DOHH2 (cell line): ENCODE measurements around the gene TUBB3.
"Not testable (repeated sequence)": the region's sequence is repeated elsewhere in the genome, so short reads cannot be mapped to it uniquely, and the experiment has no call there.

Experiments
- H3F3A ChIP-seq: fragments of 200-600 bp; sonication (generic), shearing (Covaris generic); 2 replicates; pipeline ENCODE4 v1.6.0; 2016; ENCODE audit warnings: antibody characterized with exemption, mild to moderate bottlenecking; ENCODE audit not compliant: control insufficient read depth, insufficient read depth
- H3K27ac ChIP-seq: fragments of 200-600 bp; sonication (generic); 2 replicates; pipeline ENCODE4 v1.5.1; 2014; ENCODE audit warnings: low read depth, mild to moderate bottlenecking, low read length, moderate library complexity
- H3K27me3 ChIP-seq: fragments of 200-600 bp; sonication (generic); 2 replicates; pipeline ENCODE4 v1.6.1; 2014; ENCODE audit warnings: mild to moderate bottlenecking, low read length, mixed read lengths; ENCODE audit not compliant: control insufficient read depth
- H3K36me3 ChIP-seq: fragments of 200-600 bp; sonication (generic); 2 replicates; pipeline ENCODE4 v1.6.1; 2014; ENCODE audit warnings: mild to moderate bottlenecking, low read length, moderate library complexity, mixed read lengths; ENCODE audit not compliant: control insufficient read depth
- H3K4me1 ChIP-seq: fragments of 200-600 bp; sonication (generic); 2 replicates; pipeline ENCODE4 v1.6.1; 2014; ENCODE audit warnings: mild to moderate bottlenecking, low read length, mixed read lengths; ENCODE audit not compliant: control insufficient read depth
- H3K4me2 ChIP-seq: fragments of 200-600 bp; sonication (generic); 2 replicates; pipeline ENCODE4 v1.6.0; 2014; ENCODE audit warnings: mild to moderate bottlenecking, low read length, moderate library complexity
- H3K4me3 ChIP-seq: fragments of 200-600 bp; sonication (generic); 2 replicates; pipeline ENCODE4 v1.5.1; 2014; ENCODE audit warnings: mild to moderate bottlenecking, low read length, mixed read lengths
- H3K79me2 ChIP-seq: fragments of 200-600 bp; sonication (generic); 2 replicates; pipeline ENCODE4 v1.6.1; 2014; ENCODE audit warnings: mild to moderate bottlenecking, low read length, mixed read lengths; ENCODE audit not compliant: control insufficient read depth
- H3K9me2 ChIP-seq: fragments of 200-600 bp; sonication (generic); replicated peaks from 2 replicates; pipeline ENCODE4 v1.6.1; 2014; ENCODE audit warnings: mild to moderate bottlenecking, low read length, mixed read lengths; ENCODE audit not compliant: control insufficient read depth
- H3K9me3 ChIP-seq: fragments of 200-600 bp; sonication (generic); 2 replicates; pipeline ENCODE4 v1.6.1; 2014; ENCODE audit warnings: antibody characterized with exemption, low read length, mixed read lengths; ENCODE audit not compliant: control insufficient read depth, insufficient read depth
- H4K20me1 ChIP-seq: fragments of 200-600 bp; sonication (generic); 2 replicates; pipeline ENCODE4 v1.6.0; 2014; ENCODE audit warnings: low read depth, mild to moderate bottlenecking, antibody characterized with exemption, low read length, moderate library complexity; ENCODE audit not compliant: control insufficient read depth, insufficient read depth
- EZH2phosphoT487 ChIP-seq: fragments of 200-600 bp; sonication (generic); IDR thresholded peaks from 2 replicates; pipeline ENCODE4 v1.6.1; 2017; ENCODE audit warnings: borderline replicate concordance, mild to moderate bottlenecking, antibody characterized with exemption, low read length, moderate library complexity, mixed read lengths
- TF ChIP-seq, protein P1 (sequence below): fragments of 200-600 bp; sonication (generic); IDR thresholded peaks from one replicate; pipeline ENCODE4 v1.5.1; 2014; ENCODE audit warnings: antibody characterized with exemption, mild to moderate bottlenecking, low read depth, low read length; ENCODE audit not compliant: poor library complexity, severe bottlenecking

TUBB3 gene

DNA sequence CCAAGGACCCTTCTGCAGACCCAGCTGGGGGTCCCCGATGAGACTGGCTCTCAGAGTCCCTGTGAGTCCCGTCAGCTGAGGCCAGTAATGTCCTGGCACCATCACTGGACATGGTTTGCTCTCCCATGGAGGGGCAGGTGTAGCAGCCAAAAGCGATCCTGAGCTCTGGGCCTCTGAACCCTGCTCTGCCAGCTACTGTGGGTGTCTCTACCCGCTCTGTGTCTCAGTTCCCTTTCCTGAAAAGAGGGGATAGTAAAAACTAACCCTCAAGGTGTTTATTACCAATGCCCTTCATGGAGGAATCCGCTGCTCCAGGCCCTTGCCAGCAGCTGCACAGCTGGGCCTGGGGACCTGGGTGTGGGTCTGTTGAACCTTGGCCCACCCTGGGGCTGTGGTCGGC lies 8.8 kb downstream of the TUBB3 start:
- H3F3A ChIP-seq: peaks cover 13% of the 10 kb centered on the region
- H3K9me2 ChIP-seq: no peaks in the 10 kb centered on the region
- no peak overlapping the region for H3K27ac ChIP-seq
- H3K27me3 ChIP-seq: no peaks in the 10 kb centered on the region
- H3K79me2 ChIP-seq: peaks cover 57% of the 10 kb centered on the region
- H4K20me1 ChIP-seq: peaks cover 22% of the 10 kb centered on the region
- no peaks in the 10 kb centered on the region for H3K9me3 ChIP-seq
- TF ChIP-seq EZH2phosphoT487: no peak
- TF ChIP-seq, protein P1, sequence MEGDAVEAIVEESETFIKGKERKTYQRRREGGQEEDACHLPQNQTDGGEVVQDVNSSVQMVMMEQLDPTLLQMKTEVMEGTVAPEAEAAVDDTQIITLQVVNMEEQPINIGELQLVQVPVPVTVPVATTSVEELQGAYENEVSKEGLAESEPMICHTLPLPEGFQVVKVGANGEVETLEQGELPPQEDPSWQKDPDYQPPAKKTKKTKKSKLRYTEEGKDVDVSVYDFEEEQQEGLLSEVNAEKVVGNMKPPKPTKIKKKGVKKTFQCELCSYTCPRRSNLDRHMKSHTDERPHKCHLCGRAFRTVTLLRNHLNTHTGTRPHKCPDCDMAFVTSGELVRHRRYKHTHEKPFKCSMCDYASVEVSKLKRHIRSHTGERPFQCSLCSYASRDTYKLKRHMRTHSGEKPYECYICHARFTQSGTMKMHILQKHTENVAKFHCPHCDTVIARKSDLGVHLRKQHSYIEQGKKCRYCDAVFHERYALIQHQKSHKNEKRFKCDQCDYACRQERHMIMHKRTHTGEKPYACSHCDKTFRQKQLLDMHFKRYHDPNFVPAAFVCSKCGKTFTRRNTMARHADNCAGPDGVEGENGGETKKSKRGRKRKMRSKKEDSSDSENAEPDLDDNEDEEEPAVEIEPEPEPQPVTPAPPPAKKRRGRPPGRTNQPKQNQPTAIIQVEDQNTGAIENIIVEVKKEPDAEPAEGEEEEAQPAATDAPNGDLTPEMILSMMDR: no peak
- no peak overlapping the region for H3K4me3 ChIP-seq
- no peak overlapping the region for H3K4me2 ChIP-seq
- H3K36me3 ChIP-seq: peaks cover 98% of the 10 kb centered on the region
- peaks cover 7% of the 10 kb centered on the region; the same call in 1 of the 2 replicates for H3K4me1 ChIP-seq

GRCh38 chr16:89934019-89934418 lies 10.9 kb downstream of the TUBB3 start:
- peaks cover 36% of the 10 kb centered on the region for H3K79me2 ChIP-seq
- peaks cover 14% of the 10 kb centered on the region for H3F3A ChIP-seq
- H3K9me3 ChIP-seq, H3K27ac ChIP-seq, H3K27me3 ChIP-seq, H3K4me3 ChIP-seq, H3K9me2 ChIP-seq, H3K4me2 ChIP-seq: not testable (repeated sequence)
- H3K36me3 ChIP-seq: peaks cover 89% of the 10 kb centered on the region
- peaks cover 13% of the 10 kb centered on the region; the same call in 1 of the 2 replicates for H4K20me1 ChIP-seq
- H3K4me1 ChIP-seq: peaks cover 12% of the 10 kb centered on the region

GRCh38 chr16:89934611-89935553 lies 11.7 kb downstream of the TUBB3 start:
- Histone ChIP-seq H3K4me2 (no peak overlapping the region), H3K79me2 (peaks cover 27% of the 10 kb centered on the region), H3K4me3 (no peak overlapping the region), H4K20me1 (peaks cover 13% of the 10 kb centered on the region; the same call in 1 of the 2 replicates), H3K36me3 (peaks cover 85% of the 10 kb centered on the region), H3K9me2 (no peaks in the 10 kb centered on the region), H3K4me1 (peaks cover 21% of the 10 kb centered on the region), H3K9me3 (no peaks in the 10 kb centered on the region), H3K27ac (no peak overlapping the region), H3K27me3 (no peaks in the 10 kb centered on the region), H3F3A (peaks cover 21% of the 10 kb centered on the region)
- TF ChIP-seq, protein P1: no peak
- TF ChIP-seq EZH2phosphoT487: no peak

GRCh38 chr16:89935620-89936019 lies 12.5 kb downstream of the TUBB3 start:
- not testable (repeated sequence) for H3K27me3 ChIP-seq, H3K9me3 ChIP-seq, H3K27ac ChIP-seq, H3K4me2 ChIP-seq, H3K4me3 ChIP-seq, H3K9me2 ChIP-seq
- Histone ChIP-seq H3K4me1 (peaks cover 28% of the 10 kb centered on the region), H4K20me1 (peaks cover 13% of the 10 kb centered on the region; the same call in 1 of the 2 replicates), H3K36me3 (peaks cover 77% of the 10 kb centered on the region), H3K79me2 (peaks cover 21% of the 10 kb centered on the region), H3F3A (peaks cover 28% of the 10 kb centered on the region)
